WTC11 (cell line): Measurements from ENCODE around the gene C2orf15. TPM values are rescaled to one million over a fixed set of nuclear protein-coding genes. Genes with fewer than 3 reads are reported as not detected.

ENCODE experiments used
- ATAC-seq: fragments of 200-7000 bp; cut with Tn5 transposase; 2 replicates; pipeline ENCODE4 v1.10.0; 2021; ENCODE audit warnings: mild to moderate bottlenecking, moderate library complexity
- CTCF ChIA-PET: fragments of 300-600 bp; sonication (Branson Sonifier 250); formaldehyde crosslinking; loops from one replicate; lab custom pipeline; 2021; ENCODE audit warnings: antibody characterized with exemption; lab: Charles Lee
- POLR2A ChIA-PET: fragments of 350-600 bp; sonication (Branson Sonifier 250); formaldehyde crosslinking; loops from one replicate; lab custom pipeline; 2021; ENCODE audit warnings: antibody characterized with exemption; lab: Charles Lee
- DNase-seq: peaks from one replicate; pipeline ENCODE4 v3.0.0; 2021; ENCODE audit warnings: low spot score
- H3K27ac Mint-ChIP-seq: 2 replicates; pipeline ENCODE4 v1.8.0; 2021; ENCODE audit warnings: mixed read lengths
- H3K27me3 Mint-ChIP-seq: 2 replicates; pipeline ENCODE4 v1.8.0; 2021; ENCODE audit warnings: low read depth, mild to moderate bottlenecking, moderate library complexity, mixed read lengths
- H3K36me3 Mint-ChIP-seq: 2 replicates; pipeline ENCODE4 v1.8.0; 2021; ENCODE audit warnings: mixed read lengths
- H3K4me1 Mint-ChIP-seq: 2 replicates; pipeline ENCODE4 v1.8.0; 2022; ENCODE audit warnings: mixed read lengths
- H3K4me3 Mint-ChIP-seq: 2 replicates; pipeline ENCODE4 v1.8.0; 2021; ENCODE audit warnings: mild to moderate bottlenecking, moderate library complexity, mixed read lengths
- H3K9me3 Mint-ChIP-seq: 2 replicates; pipeline ENCODE4 v1.8.0; 2021; ENCODE audit warnings: mixed read lengths
- AFF4 ChIP-seq: sonication (generic); formaldehyde crosslinking; IDR thresholded peaks from 2 replicates; pipeline ENCODE4 v1.8.1; 2023; ENCODE audit warnings: mild to moderate bottlenecking, missing genetic modification reagents, borderline replicate concordance
- ARID4B ChIP-seq: sonication (generic); formaldehyde crosslinking; IDR thresholded peaks from 2 replicates; pipeline ENCODE4 v1.8.0; 2023; ENCODE audit warnings: missing genetic modification reagents, mild to moderate bottlenecking, borderline replicate concordance
- ATF2 ChIP-seq: sonication (generic); formaldehyde crosslinking; IDR thresholded peaks from 2 replicates; pipeline ENCODE4 v1.8.1; 2022; ENCODE audit warnings: low read depth, missing genetic modification reagents, borderline replicate concordance
- ATF3 ChIP-seq: sonication (generic); formaldehyde crosslinking; conservative IDR thresholded peaks from 2 replicates; pipeline ENCODE4 v1.8.1; 2022; ENCODE audit warnings: mild to moderate bottlenecking, missing genetic modification reagents
- EMX1 ChIP-seq: fragments of 250-450 bp; sonication (Bioruptor Pico); IDR thresholded peaks from 2 replicates; pipeline ENCODE4 v1.8.0; 2021; ENCODE audit warnings: mild to moderate bottlenecking
- GABPB1 ChIP-seq: sonication (generic); formaldehyde crosslinking; IDR thresholded peaks from 2 replicates; pipeline ENCODE4 v1.8.1; 2023; ENCODE audit warnings: mild to moderate bottlenecking, missing genetic modification reagents
- GTF2I ChIP-seq: fragments of 250-450 bp; sonication (Bioruptor Pico); conservative IDR thresholded peaks from 2 replicates; pipeline ENCODE4 v1.4.0; 2021; ENCODE audit warnings: mild to moderate bottlenecking
- JAZF1 ChIP-seq: fragments of 250-450 bp; sonication (Bioruptor Pico); IDR thresholded peaks from 2 replicates; pipeline ENCODE4 v1.9.0; 2021; ENCODE audit warnings: moderate library complexity, mild to moderate bottlenecking, inconsistent platforms
- JUN ChIP-seq: sonication (generic); formaldehyde crosslinking; IDR thresholded peaks from 2 replicates; pipeline ENCODE4 v1.8.0; 2023; ENCODE audit warnings: mild to moderate bottlenecking, missing genetic modification reagents
- MLX ChIP-seq: sonication (generic); formaldehyde crosslinking; IDR thresholded peaks from 2 replicates; pipeline ENCODE4 v1.8.1; 2023; ENCODE audit warnings: mild to moderate bottlenecking, missing genetic modification reagents, moderate library complexity
- MXD4 ChIP-seq: fragments of 250-450 bp; sonication (Bioruptor Pico); IDR thresholded peaks from 2 replicates; pipeline ENCODE4 v1.8.0; 2021; ENCODE audit warnings: mild to moderate bottlenecking, moderate library complexity, borderline replicate concordance
- MYBL2 ChIP-seq: sonication (generic); formaldehyde crosslinking; IDR thresholded peaks from 2 replicates; pipeline ENCODE4 v1.8.1; 2023; ENCODE audit warnings: mild to moderate bottlenecking, moderate library complexity, missing genetic modification reagents
- NR3C1 ChIP-seq: sonication (generic); formaldehyde crosslinking; conservative IDR thresholded peaks from 2 replicates; pipeline ENCODE4 v1.8.1; 2023; ENCODE audit warnings: low read depth, mild to moderate bottlenecking, missing genetic modification reagents
- PRRX2 ChIP-seq: fragments of 250-450 bp; sonication (Bioruptor Pico); IDR thresholded peaks from 2 replicates; pipeline ENCODE4 v1.8.0; 2021; ENCODE audit warnings: mild to moderate bottlenecking
- SOX15 ChIP-seq: fragments of 250-450 bp; sonication (Bioruptor Pico); IDR thresholded peaks from 2 replicates; pipeline ENCODE4 v1.9.0; 2021; ENCODE audit warnings: mild to moderate bottlenecking
- TCF7 ChIP-seq: sonication (generic); formaldehyde crosslinking; IDR thresholded peaks from 2 replicates; pipeline ENCODE4 v1.8.0; 2022; ENCODE audit warnings: mild to moderate bottlenecking, low read depth, missing genetic modification reagents, moderate library complexity
- USF1 ChIP-seq: sonication (generic); formaldehyde crosslinking; IDR thresholded peaks from 2 replicates; pipeline ENCODE4 v1.8.0; 2022; ENCODE audit warnings: mild to moderate bottlenecking, missing genetic modification reagents
- USF2 ChIP-seq: sonication (generic); formaldehyde crosslinking; IDR thresholded peaks from 2 replicates; pipeline ENCODE4 v1.8.1; 2023; ENCODE audit warnings: mild to moderate bottlenecking, missing genetic modification reagents, moderate library complexity
- ZNF416 ChIP-seq: fragments of 250-450 bp; sonication (Bioruptor Pico); IDR thresholded peaks from 2 replicates; pipeline ENCODE4 v1.9.0; 2021; ENCODE audit warnings: mild to moderate bottlenecking, inconsistent platforms
- ZNF423 ChIP-seq: fragments of 250-450 bp; sonication (Bioruptor Pico); IDR thresholded peaks from 2 replicates; pipeline ENCODE4 v2.1.2; 2022; ENCODE audit warnings: mild to moderate bottlenecking, moderate library complexity
- total RNA-seq: library from RNA; stranded (reverse); gene quantifications from 3 replicates; pipeline ENCODE4 v1.2.3, GENCODE V29; 2021

C2orf15 gene
- total RNA-seq, 1 experiment from 2014 or later = 6.1 TPM

GRCh38 chr2:99171377-99172140, 30.1 kb downstream of the C2orf15 start:
- CTCF ChIA-PET = no interaction called here
- no peaks in the 10 kb centered on the region for H3K9me3 Mint-ChIP-seq
- no peaks in the 10 kb centered on the region for H3K27me3 Mint-ChIP-seq
- ATAC-seq = no peak
- no peak for TF ChIP-seq JUN (CRISPR knock-in tag)
- no peak for TF ChIP-seq PRRX2 (CRISPR knock-in tag)
- H3K4me3 Mint-ChIP-seq = no peak overlapping the region
- H3K27ac Mint-ChIP-seq = no peak overlapping the region
- POLR2A ChIA-PET = no interaction called here
- H3K36me3 Mint-ChIP-seq = peaks cover 23% of the 10 kb centered on the region
- H3K4me1 Mint-ChIP-seq = no peaks in the 10 kb centered on the region
- no peak for DNase-seq

GRCh38 chr2:99180755-99181623, 39.5 kb downstream of the C2orf15 start, which contains the start of the genes MITD1 and MRPL30:
Gene MITD1 (minus strand): TSS chr2:99181058. CDS start chr2:99180981, 77 bp downstream.
Gene MRPL30 (plus strand): TSS chr2:99181184. CDS start chr2:99186204, 5,020 bp downstream.
- Mint-ChIP-seq H3K4me1 (peaks cover 22% of the 10 kb centered on the region), H3K4me3 (peak within 1 kb of the TSS; percentile 99), H3K36me3 (peaks cover 4% of the 10 kb centered on the region; the same call in 1 of the 2 replicates), H3K27ac (peak within 1 kb of the TSS; percentile 99), H3K9me3 (0 out of 2 replicates have a peak, but pooled peaks cover 5% of the 10 kb centered on the region), H3K27me3 (no peaks in the 10 kb centered on the region)
- ChIA-PET POLR2A (interaction anchor here (0.6 to 2.8 kb wide), 8 partner anchors 21 to 238 kb away, joined by 3 to 10 read pairs (median 4); partner anchors contain the start of genes EIF5B, LIPT1, TSGA10 and TXNDC9), CTCF (interaction anchor here (0.5 to 2.2 kb wide), 7 partner anchors 10 to 327 kb away, joined by 3 to 6 read pairs (median 4); partner anchors contain the start of gene TXNDC9)
- peak; percentile 85 for DNase-seq
- ATAC-seq = peak; percentile 85
- TF ChIP-seq AFF4 (CRISPR knock-in tag) (peak; percentile 53; the same call in 1 of the 2 replicates), ZNF423 (CRISPR knock-in tag) (no peak), MLX (no peak), MXD4 (CRISPR knock-in tag) (no peak), JAZF1 (CRISPR knock-in tag) (no peak), SOX15 (CRISPR knock-in tag) (no peak), NR3C1 (CRISPR knock-in tag) (no peak), ATF2 (CRISPR knock-in tag) (no peak), USF2 (CRISPR knock-in tag) (peak; percentile 96), GABPB1 (CRISPR knock-in tag) (peak; percentile 88), MYBL2 (CRISPR knock-in tag) (peak; percentile 16; the same call in 1 of the 2 replicates), TCF7 (CRISPR knock-in tag) (no peak), ATF3 (CRISPR knock-in tag) (no peak), ARID4B (no peak), EMX1 (CRISPR knock-in tag) (no peak), GTF2I (CRISPR knock-in tag) (no peak), ZNF416 (no peak), USF1 (CRISPR knock-in tag) (peak; percentile 94)
